HG03571 (cell line): ENCODE data around the gene CYB5RL.
"Not testable (repeated sequence)": the region's sequence is repeated elsewhere in the genome, so short reads cannot be mapped to it uniquely, and the experiment has no call there.

ENCODE experiments used
- ATAC-seq: cut with Tn5 transposase; IDR thresholded peaks from one replicate; pipeline ENCODE4 v1.9.1; 2021; ENCODE audit not compliant: unreplicated experiment

The CYB5RL gene

GRCh38 chr1:54225986-54226559 lies 26.2 kb upstream of the CYB5RL start:
- ATAC-seq: no peak

- no peak for ATAC-seq
Measured at GRCh38 chr1:54225378-54225777, 25.5 kb upstream of the CYB5RL start.

GRCh38 chr1:54224233-54224632 lies 24.4 kb upstream of the CYB5RL start:
- no peak for ATAC-seq

GRCh38 chr1:54223441-54224202 lies 23.8 kb upstream of the CYB5RL start:
- no peak for ATAC-seq

- no peak for ATAC-seq
Measured at GRCh38 chr1:54222711-54223110, 22.9 kb upstream of the CYB5RL start.

- ATAC-seq: no peak
Measured at GRCh38 chr1:54221867-54222484, 22.1 kb upstream of the CYB5RL start.

- ATAC-seq: no peak
Measured at GRCh38 chr1:54221113-54221834, 21.4 kb upstream of the CYB5RL start.

GRCh38 chr1:54220004-54220811 lies 20.4 kb upstream of the CYB5RL start:
- no peak for ATAC-seq

GRCh38 chr1:54219688-54220003 lies 19.8 kb upstream of the CYB5RL start:
- no peak for ATAC-seq

- no peak for ATAC-seq
Measured at GRCh38 chr1:54218883-54219687, 19.3 kb upstream of the CYB5RL start.

GRCh38 chr1:54215523-54215922 lies 15.7 kb upstream of the CYB5RL start:
- ATAC-seq: no peak

- ATAC-seq: no peak
Measured at GRCh38 chr1:54212872-54213271, 13.0 kb upstream of the CYB5RL start.

GRCh38 chr1:54207896-54208295 lies 8.1 kb upstream of the CYB5RL start:
- not testable (repeated sequence) for ATAC-seq

- no peak for ATAC-seq
Measured at GRCh38 chr1:54207287-54207686, 7.5 kb upstream of the CYB5RL start.

GRCh38 chr1:54204199-54204598 lies 4.4 kb upstream of the CYB5RL start:
- ATAC-seq: no peak

- ATAC-seq: peak; percentile 15
Measured at GRCh38 chr1:54200519-54200997, 728 bp upstream of the CYB5RL start.

GRCh38 chr1:54199151-54199764 lies 572 bp downstream of the CYB5RL start:
- ATAC-seq: no peak

GRCh38 chr1:54193453-54193852 lies 6.4 kb downstream of the CYB5RL start:
- ATAC-seq: no peak

GRCh38 chr1:54191525-54191924 lies 8.3 kb downstream of the CYB5RL start:
- ATAC-seq: no peak

- no peak for ATAC-seq
Measured at GRCh38 chr1:54190526-54190925, 9.3 kb downstream of the CYB5RL start.
